DMS79 treated with DMSO at 0.1 percent for 48 hours (cell line): ENCODE results near the gene ANKRD23.

Experiments used
- DNase-seq: peaks from one replicate; lab custom pipeline; 2025; lab: John Stamatoyannopoulos, UW

Gene ANKRD23

DNA sequence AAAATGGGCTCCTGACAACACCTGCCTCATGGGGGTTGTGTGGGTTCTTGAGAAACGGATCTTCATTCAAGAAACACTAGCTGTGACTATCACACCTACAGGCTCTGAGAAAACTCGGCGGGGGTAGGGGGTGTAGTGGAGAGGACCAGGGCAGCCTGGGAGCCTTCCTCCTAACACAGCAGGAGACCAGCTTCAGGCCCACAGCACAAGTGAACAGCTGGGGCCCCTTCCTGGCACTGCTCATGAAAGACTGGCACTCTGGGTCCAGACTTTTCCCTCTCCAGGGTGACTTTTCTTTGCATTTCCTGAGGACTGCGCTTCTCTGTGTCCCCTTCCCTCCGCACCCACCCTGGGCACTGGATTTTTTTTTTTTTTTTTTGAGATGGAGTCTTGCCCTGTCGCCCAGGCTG is 33.2 kb upstream of the ANKRD23 start:
- no peak for DNase-seq

DNA sequence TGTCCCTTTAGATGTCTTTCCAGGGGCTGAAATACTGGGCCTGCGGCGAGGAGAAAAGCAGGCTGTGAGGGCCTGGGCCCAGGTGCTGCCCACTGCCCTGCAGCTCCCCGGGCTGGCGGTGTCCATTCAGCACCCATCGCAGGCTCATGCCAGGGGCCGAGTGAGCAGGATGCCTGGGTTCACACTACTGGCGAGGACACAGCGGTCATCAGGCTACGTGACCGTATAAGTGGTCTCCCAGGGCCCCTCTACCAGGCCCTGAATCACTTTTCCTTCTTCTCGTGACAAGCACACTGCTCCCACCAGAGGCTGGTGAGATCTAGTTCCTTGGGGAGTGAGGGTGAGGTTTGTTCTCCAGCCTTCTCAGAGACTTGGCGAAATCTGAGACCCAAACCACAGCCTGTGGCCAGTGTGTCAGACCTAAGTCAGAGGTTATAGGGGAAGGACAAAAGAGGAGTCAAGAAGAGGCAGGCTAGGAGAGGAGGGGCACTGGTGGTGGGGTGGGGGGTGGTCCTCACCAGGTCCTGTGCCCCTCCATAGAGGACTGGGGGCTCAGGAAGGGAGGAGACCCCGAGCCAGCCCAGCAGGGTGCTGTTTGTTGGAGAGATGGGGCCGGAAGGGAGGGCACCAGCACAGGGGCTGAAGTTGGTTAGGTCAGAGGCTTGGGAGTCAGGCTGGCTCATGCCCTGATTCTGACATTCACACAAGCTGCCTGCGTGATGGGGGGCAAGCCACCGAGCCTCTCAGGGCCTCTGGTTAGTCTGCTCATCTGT is 32.6 kb upstream of the ANKRD23 start:
- DNase-seq: no peak

DNA sequence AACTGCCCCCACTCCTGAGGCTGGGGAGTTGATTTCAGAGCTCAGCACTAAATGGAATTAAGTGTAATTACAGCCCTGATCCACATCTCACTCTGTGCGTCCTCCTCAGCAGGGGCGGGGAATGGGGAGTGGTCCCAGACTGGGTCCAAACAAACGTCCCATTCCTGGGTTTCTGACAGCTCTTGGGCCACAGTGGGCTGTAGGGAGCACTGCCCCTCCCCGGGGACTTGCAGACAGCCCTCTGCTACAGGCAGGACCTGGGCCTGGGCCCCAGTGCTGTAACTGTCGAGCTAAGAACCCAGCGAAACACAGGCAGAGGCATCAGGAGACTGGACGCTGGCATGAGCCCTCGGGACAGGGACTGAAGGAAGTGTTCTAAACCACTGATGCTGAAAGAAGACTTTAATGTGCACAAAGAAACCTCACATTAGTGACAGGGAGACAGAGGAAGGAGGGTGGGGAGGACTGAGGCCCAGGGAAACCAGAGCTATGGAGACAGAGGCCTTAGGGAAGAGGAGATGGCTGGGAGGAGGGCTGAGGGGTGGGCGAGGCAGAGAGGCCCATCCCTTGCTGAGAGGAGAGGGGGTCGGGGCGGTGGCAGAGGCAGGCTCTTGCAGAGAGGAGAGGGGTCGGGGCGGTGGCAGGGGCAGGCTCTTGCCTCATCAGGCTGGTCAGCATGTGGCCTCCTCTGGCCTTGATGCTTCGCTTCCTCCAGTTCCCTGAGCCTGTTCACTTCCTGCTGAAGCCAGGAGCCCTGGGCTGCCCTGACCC is 31.9 kb upstream of the ANKRD23 start:
- no peak for DNase-seq

DNA sequence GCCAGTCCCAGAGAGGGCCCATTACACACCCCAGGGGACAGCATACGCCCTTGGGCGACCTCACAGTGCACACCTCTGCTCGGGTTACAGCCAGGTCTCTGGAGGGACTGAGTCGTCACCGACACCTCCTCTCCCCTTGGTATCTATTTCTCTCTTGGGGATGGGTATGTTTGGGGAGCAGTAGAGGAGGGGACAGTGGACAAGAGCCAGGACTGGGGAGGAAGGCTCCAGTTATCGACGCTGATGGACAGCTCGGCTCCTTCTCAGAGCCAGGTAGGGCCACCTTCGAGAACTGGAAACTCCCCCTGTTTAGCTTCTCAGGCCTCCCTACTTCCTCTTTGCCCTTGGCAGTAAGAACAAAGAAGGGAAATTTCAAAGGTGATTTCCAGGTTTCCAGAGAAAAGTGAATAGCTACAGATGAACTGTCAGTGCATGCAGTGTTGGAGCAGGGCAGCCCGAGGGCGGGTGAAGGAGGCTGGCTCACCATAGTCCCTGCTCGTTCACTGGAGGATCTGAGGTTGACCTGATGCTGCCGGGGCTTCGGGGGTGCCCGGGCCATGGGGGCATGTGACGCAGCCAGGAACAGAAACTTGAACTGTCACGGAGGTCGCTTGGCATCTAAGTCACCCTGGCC is 30.5 kb upstream of the ANKRD23 start:
- DNase-seq: no peak

DNA sequence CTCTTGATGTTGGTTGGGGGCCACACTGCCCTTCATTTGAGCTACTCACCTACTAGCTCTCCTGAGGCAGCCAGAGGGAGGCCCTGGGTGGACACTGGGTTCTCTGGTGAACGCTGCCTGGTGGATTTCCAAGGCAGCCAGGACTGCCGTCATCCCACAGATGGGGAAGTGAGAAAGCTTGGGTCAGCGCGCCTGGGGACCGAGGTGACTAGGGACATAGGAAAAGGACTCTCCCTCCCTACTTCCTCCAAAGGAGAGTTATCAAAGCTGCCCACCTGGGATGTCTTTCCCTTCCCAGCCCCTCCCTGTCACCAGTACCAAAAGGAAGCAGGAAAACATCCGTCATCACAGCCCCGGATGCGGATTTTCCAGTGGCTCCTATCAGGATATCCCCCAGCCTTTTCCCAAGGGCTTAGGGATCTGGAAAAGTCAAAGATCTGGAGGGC is 29.9 kb upstream of the ANKRD23 start:
- DNase-seq: no peak

DNA sequence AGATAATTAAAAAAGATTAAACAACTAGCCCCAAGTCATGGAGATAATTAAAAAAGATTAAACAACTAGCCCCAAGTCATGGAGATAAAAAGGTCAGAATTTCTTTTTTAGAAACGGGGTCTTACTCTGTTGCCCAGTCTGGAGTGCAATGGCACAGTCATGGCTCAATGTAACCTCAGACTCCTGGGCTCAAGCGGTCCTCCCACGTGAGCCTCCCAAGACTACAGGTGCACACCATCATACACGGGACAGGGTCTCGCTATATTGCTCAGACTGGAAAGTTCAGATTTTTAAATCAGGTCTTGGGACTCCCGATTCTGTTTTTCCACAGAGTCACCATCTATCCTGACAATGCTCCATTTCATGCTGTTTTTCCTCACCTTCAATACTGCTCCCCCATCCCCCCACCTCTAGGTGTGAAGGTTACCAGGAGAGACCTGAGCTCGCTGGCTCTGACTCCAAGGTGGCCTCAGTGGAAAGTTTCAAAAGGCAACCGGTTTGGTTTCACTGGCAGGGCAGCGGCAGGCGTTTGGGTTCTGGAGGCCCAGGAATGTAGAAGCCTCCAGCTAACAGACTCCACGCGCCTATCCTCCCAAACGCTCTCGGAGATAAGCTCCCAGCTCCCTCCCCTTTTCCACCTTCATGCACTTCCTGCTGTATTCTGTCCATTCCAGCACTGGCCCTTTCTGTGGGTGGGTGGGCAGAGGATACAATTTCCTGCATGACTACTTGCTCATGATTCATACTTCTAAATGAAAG is 28.9 kb upstream of the ANKRD23 start:
- no peak for DNase-seq

DNA sequence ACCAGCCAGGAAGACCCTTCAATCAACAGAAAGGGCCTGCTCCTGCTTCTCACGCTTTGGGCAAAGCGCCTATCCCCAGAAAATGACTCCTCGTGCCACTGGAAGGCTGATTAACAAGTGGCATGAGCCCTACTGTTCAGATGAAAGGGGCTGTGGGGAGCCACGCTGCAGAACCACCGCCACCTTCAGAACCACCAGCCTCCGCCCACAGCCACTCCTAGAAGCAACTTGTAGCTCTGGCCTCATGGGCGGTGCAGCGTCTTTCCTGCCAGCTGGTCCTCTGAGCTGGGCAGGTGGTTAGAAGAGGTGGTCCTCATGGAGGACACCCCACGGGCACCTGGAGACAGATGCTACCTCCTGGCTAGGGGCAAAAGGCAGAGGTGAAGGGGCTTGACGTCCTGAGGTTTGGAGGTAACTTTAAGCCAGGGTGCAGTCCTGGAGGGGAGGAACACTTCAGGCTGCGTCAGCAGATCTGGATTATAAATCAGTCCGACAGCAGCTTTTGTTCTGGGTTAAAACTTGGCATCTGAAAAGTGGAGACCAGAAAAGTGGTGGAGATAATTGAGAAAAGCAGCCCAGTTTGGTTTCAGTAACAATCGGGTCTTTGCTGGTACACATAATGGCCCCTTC is 26.9 kb upstream of the ANKRD23 start:
- DNase-seq: peak; percentile 76

DNA sequence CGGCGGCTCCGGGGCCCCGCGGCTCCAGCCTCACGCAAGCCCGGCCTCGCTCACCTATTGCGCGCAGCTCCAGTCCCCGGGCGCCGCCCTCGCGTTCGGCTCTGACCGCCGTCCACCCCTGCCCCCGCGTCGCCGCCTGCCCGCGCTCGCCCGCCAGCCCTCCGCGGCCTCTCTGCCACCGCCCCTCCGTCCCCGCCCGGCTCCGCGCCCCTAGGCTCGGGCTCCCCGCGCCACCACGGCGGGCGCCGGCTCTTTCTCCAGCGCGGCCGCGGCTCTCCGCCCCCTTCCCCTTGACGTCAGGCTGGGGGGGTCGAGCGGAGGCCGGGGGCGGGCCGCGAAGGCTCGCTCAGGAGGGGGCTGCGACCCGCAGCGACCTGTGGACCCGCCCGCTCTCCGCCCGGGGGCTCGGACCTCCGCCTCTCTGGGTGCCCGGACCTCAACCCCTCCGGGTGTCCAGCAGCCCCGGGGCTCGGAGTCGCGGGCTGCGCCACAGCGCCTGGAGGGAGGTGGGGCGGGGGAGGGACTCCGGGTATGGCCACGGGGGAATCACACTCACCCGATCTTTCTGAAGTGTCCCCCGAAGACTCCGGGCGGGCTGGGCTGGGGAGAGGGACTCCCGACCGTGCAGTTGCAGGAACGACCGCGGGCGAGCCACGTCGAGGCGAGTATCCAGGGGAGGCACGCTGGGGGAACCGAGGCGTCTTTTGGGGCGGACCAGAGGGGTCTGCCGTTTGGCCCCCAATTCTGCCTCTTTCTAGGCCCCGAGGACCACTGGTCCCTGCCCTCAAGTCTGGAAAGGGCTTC is 26.2 kb upstream of the ANKRD23 start, which contains the start of gene SEMA4C:
SEMA4C (minus strand) TSS at position 259 of the 804 bp plus-strand sequence. CDS start 2,194 bp downstream, outside the sequence.
- DNase-seq: peak; percentile 33

DNA sequence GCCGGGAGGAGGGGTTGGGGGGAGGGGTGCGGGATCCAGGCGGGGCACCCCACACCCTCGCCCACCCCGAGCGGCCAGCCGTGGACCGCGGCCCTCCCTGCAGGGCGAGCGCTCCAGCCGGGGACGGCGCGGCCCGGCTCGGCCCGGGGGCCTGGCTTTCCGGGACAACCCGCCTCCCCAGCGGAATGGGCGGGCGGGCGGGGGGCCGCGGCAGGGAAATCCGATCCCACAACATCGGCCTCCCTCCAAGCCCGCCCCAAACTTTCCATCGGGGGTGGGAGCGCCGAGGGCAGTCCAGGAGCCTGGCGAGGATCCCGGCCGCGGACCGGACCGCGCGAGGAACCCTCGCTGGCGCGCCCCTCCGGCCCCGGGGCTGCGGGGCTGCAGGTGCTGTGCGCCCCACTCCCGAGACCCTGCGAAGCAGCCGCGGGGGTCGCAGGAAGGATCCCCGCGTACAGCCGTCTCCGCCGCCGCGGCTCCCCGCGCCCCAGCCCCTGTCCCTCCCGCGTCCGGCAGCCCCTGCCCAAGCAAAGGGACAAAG is 25.5 kb upstream of the ANKRD23 start:
- DNase-seq: no peak

DNA sequence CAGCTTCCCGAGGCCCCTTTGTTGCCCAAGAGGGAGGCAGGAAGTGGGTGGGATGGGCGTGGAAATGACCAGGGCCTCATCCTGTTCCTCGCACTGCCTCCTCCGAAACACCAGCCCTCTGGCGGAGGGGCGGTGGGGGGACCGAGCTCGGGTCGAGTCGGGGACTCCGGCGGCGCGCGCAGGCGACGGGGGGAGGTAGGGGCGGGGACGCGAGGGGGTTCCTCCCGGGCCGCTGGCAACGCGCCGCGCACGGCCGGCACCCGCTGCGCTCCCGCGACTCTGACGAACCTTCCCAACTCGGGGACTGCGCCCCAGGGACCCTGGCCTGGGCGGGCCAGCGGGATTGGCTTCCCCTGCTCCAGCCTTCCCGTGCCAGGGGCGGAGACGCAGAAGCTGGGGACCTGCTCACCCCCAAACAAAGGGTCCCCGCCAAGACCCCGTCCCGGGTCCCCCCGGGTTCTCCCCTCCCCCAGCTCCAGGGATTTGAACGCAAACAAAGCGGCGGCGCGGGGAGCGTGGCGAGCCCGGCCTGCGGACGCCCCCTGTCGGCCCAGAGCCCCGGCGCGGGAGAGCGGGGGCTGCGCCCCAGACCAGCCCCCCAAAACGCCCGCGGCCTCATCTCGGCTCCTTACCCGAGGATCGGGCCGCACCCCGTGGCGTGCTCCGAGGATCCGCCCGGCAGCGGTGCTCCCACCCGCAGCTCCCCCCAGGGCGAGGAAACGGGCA is 24.9 kb upstream of the ANKRD23 start:
- DNase-seq: peak; percentile 55

DNA sequence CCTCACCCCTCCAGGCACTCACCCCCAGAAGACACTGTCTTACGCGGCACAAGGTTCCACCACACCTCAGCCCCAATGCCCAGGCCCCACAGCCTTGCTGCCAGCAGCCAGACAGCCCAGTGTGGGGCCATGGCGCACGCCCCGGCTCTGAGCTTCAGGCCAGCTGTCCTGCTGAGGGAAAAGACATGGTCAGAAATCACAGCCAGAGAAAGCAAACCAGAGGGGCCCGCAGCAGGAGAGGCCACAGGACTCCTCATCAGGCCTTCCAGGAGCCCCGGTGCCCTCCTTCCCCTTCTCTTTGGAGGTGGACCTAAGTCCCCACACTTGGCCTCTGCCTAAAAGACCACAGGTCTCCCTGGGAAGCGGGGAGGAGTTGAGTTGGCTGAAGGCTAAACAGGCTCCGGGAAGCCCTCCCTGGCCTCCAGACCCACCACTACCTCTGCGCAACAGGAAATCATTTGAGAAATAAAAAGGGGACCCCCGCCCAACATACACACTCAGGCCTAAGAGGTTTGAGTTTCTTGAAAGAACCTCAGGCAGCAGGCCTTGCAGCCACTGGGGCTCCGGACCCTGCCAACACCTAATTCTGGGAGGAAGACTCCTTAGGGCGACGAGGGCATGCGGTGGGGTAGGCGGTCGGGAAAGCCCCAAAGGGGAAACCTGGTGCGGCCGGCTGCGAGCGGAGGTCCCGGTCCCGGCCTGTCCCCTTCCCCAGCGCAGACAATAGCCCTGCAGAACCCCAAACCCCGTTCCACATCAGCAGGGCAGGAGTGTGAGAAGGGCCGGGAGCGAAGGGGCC is 24.1 kb upstream of the ANKRD23 start:
- DNase-seq: no peak

DNA sequence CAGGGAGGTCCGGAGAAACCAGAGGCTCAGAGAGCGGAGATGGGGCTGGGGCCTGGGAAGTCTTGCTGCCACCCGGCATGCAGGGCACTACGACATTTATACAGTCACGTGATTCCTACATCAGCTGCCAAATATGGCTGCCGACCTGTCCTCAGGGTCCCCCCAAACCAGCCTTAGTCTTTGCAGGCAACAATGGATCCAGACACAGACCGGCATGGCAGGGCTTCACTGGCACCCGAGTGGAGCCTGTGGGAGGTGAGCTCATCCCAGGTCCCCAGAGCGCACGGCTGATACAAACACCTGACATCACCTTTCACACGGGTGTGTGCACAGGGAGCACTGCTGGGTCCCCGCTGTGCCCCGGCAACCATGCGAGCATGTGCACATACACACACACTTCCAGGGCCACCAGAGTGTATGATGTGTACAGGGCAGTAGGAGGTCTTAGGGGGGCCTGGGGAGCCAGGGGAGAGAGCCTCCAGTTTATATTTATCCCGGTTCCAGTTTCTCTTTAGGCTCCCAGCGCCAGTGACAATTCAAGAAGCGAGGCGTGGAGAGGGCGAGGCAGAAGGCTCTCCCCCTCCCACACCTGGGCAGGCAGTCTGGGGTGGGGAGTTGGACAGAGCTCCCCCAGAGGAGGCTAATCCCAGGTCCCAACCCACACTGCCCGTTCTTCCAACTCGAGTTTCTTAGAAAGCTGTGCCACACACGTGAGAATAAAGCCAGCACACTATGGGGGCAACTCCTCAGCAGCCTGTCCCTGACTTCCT is 23.4 kb upstream of the ANKRD23 start:
- DNase-seq: peak; percentile 10

DNA sequence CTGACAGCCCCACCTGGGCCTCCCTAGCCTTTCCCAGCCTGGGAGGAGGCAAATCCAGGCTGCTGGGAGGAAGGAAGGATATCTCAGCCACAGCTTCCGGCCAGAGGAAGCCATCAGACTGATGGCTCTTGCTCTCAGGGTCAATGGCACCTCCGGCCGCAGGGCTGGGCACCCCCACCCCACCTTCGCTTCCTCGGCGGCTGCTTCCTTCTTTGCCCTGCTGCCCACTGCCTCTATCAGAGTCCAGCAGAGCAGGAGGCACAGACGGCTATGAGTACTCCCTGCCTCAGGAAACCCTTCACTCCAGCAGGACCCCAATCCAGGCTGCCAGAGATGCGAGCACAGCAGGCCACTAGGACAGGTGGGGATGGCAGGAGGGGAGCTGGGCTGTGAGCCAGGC is 22.8 kb upstream of the ANKRD23 start:
- DNase-seq: no peak

DNA sequence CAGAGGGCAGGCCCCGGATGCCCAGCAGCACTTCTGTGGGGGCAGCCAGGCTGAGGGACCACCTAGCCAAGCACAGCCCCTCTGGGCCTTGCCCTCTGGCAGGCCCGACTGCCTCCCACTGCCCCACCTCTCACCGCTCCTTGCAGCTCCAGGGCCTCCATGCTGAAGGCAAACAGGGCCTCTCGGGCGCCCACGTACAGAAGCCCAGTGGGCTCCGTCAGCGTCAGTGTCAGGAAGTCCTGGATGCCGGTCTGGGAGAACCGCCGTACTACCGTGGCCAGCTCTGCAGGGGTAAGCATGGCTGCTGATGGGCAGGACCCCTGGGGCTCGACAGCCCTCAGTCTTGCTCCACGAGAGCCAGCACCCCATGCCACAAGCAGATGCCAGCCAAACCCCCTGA is 22.3 kb upstream of the ANKRD23 start:
- no peak for DNase-seq

DNA sequence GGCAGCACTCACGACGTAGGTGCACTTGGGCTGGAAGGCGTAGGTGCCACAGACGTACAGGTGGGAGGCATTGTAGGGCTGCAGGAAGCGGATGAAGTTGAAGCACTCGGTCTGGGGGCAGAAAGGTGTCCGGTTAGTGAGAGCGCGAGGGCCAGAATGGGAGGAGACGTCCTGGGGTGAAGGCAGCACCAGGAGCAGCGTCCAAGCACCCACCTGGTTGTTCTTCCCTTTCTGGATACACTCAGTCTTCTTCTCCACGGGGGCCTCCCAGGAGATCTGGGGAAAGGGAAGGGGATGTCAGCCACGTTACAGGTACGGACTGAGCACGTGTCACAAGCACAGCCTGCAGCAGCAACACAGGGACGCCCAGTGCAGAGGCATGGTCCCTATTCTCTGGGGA is 21.8 kb upstream of the ANKRD23 start:
- no peak for DNase-seq

DNA sequence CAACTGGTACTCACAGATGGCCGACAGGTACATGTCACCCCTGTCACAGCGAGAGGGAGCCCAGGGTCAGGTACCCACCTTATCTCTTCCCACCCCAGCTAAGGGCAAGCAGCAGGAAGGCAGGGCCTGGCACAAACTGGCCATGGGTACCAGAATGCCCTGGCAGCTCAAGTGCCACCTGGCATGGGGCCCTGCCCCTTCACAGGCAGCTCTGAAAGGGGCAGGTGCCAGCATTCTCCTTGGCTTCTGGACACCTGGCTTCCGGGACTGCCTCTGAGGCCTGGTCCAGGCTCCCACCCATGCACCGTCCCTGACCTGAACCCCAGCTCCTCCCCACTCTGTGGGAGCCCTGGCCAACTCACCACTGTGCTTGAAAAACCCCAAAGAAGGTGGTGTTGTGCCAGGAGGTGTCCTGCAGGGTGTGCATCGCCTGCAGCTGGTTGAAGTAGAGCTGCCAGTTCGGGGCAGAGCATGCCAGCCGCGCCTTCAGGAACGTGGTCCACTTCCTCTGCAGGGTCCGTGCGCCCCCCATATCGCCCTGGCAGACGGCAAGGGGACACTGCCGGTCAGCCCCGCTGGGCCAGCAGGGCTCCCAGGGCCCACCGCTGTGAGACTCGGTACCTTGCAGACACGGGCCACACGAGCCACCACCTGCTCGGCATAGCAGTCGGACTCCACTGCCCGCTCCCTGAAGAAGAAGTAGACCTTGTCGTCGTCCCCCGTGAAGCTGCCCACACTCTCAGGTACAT is 20.7 kb upstream of the ANKRD23 start:
- no peak for DNase-seq

DNA sequence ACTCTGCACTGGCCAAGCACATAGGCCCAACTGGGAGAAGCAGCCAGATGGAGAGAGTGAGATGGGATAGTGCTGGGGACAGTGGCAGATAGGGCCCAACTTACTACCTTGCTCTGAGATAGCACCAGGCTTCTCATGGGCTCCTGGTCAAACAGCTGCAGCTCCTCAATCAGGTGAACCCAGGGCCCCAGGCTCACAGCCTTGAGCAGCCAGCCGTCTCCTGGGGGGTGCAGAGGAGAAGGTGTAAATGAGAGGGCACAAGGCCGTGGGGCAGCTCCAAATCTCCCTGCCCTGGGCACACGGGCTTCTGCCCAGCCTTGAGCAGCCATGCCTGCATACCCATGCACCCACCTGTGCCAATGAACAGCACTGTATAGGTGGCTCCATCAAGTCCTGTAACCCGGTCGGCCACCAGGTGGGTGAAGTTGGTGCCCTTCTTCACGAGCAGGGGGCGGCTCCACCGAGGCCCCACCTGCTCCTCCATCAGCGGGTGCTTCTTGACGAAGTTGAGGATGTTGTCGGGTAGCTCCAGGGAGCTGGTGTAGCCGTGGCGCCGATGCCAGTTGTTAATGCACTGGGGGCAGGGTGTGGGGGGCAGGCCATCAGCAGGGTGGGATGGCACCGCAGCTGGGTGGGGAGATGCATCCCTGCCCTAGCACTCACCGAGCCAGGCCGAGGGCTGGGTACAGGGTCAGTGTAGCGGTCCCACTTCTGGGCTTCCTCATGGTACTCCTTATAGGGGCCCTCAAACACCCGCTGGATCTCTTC is 19.9 kb upstream of the ANKRD23 start:
- DNase-seq: no peak
